Measurements from ENCODE around the gene SDHC.

DNA sequence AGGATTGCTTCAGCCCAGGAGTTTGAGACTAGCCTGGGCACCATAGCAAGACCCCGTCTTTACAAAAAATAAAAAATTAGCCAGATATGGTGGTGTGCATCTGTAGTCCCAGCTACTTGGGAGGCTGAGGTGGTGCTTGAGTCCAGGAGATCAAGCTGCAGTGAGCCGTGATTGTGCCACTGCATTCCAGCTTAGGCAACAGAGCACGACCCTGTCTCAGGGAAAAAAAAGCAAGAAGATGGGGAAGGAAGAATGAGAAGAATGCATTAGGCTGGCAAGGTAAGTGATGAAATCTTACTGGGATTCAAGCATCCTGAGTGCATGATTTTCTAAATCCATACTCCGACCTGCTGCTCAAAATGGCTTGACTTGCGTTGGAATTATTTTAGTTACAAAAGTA is 48.9 kb upstream of the SDHC start:
- TF ChIP-seq FOXP2 (optimal IDR thresholded peaks at IDR 0.05; ENCODE audit: control extremely low read depth, extremely low read length, insufficient read depth) = no peak
- TF ChIP-seq EZH2 (IDR thresholded peaks at IDR 0.05) = no peak
- TF ChIP-seq POLR2AphosphoS5 (IDR thresholded peaks at IDR 0.05; ENCODE audit: borderline replicate concordance, low read depth, low read length) = no peak
